Measurements from ENCODE around the gene CDC6.

CDC6 gene

DNA sequence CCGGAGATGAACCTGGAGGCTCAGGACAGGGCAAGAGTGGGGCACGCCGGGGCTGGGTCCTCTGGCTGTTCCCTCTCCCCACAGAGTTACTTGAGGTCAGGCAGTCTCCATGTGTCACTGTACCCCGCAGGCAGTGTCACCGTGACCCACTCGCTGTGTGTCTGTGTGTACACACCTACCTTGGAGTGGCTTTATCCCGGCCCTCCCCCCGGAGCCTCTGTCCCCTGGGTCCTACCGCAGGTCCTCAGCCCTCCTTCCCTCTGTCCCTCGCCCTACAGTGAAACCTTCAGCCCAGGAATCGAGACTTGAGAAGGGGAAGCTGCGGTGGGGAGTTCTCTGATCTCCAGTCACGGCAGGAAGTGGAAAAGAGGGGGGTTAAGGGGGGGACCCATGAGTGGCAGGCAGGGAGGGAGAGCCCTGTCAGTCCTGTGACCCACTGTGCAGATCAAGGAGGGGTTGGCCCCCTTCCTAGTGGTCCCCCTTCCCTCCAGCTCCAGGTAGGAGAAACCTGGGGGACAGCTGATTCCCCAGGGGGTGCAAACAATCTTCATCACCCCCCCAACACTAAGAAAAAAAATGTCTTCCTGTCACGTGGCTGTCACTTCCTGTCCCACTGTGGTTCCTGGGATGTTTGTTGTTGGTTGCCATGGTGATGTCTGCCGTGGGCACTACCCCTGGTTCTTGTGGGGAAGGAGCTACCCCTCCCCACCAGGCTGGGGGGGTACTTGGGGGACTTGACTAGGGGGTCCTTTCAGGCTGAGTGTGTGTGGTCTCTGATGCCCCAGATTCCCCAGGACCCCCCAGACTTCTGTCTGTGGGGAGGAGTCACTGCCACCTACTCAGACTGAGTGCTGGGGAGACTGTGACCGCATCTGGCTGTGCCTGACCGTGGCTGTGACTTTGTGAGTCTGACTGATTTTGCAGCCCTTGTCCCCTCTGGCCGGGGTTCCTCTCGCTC is 35.0 kb downstream of the CDC6 start:
- DNase-seq (ENCODE audit: low read depth in 2 of 2, low spot score in 1 of 2): peak; percentile 67 to 77

GRCh38 chr17:40323391-40324381 is 36.0 kb downstream of the CDC6 start:
- DNase-seq (ENCODE audit: low read depth in 2 of 2, low spot score in 1 of 2): peak; percentile 56 to 73

DNA sequence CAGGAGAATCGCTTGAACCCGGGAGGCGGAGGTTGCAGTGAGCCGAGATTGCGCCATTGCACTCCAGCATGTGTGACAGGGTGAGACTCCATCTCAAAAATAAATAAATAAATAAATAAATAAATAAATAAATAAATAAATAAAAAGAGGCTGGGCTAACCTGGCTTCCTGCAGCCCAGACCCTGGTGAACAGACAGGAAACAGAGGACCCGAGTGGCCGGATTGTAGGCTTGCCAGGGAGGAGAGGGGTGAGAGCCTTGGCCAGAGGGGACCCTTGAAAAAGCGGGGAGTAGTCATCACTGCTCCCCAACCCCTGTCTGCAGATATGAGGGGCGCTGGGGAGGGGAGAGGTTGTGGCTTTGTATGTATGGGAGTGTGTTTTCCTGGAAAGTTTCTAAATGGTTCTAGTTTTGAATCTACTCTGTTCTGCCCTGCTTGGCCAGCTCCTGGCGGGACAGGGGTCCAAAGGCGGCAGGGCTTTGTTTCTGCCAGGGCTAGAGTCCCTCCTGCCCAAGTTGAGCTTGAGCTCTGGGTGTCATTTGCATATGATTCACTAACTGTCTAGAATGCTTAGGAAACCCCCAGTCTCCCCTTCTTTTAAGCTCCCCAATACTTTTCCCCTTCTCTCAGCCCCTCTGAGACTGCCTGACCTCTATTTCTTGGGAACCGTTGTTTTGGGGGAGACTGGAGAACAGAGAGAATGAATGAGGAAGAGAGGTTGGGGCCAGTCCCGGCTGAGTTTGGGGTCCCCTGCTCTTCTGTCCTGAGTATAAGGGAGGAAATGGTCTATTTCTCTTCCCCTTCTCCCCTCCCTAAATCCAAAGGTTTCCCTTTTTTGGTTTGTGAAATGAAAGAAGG is 37.7 kb downstream of the CDC6 start:
- no peak for DNase-seq (ENCODE audit: low read depth in 2 of 2, low spot score in 1 of 2)

DNA sequence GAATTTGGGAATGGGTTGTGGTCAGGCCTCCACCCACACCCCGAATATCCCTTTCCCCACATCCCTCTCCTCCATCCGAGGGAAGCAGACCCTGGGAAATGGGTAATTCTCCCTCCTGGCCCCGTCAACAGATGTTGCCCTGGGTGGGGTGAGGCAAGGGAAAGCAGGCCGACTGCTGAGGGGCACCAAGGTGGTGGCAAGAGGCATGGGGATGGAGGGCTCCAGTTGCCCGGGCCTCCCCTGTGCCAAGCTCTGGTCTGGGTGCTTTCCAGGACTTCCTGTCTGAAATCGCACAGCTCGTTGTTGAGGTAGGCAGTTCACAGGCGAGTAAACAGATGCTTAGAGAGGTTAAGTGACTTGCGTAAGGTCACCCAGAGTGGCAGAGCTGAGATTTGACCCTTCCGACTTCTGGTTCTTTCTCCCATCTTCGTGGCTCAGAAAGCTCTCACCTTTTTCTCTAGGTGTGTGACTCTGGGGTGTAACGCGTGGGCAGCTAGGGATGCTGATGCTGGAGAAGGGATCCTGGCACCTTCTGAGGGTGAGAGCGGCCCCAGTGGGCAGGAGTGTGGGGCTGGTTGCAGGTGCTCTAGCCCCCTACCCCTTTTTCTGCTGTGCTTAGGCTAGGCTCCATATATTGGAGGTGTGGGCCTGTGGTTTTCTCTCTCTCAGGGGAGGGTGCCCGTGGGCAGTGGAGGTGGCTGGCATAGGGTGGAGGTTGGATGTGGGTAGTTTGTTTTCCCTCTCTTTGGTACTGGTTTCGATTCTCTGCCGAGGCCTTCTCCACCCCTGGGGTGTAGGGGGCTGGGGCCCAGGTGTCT is 38.5 kb downstream of the CDC6 start:
- DNase-seq (ENCODE audit: low read depth in 2 of 2, low spot score in 1 of 2): no peak

- no peak for DNase-seq (ENCODE audit: low read depth in 2 of 2, low spot score in 1 of 2)
Measured at GRCh38 chr17:40326832-40327199, 39.1 kb downstream of the CDC6 start.

DNA sequence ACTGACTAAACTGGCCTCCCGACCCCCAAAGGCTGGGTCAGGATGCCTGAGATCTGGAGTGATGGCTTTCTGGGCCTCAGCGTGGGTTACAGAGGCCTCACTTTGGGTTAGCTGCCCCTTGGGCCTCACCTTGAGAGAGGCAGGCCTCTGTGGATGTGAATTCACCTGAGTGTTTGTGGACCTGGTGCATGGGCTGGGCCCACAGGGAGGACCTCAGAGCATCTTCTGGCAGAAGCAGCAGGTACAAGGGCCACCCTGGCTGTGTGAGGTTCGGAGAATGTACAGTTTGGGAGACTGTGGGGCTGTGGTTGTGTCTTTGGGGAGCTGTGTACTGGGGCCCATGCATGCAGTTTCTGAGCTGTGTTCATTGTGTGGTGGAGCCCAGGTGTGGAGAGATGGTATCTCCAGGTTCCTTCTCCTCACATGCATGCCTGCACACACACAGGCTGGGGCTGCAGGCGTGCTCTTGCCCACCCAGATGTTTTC is 39.6 kb downstream of the CDC6 start:
- DNase-seq (ENCODE audit: low read depth in 2 of 2, low spot score in 1 of 2): no peak

GRCh38 chr17:40327735-40328385 is 40.2 kb downstream of the CDC6 start:
- DNase-seq (ENCODE audit: low read depth in 2 of 2, low spot score in 1 of 2): no peak

DNA sequence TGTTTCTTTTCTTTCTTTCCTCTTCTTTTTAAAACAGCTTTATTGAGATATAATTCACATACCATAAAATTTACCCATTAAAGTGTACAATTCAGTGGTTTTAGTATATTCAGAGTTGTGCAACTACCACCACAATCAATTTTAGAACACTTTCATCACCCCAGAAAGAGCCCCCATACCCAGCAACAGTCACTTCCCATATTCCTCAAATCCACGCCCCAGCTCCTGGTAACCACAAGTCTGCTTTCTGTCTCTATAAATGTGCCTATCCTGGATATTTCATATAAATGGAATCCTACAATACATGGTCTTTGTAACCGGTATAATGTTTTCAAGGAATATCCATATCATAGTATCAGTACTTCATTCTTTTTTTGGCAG is 40.7 kb downstream of the CDC6 start:
- DNase-seq (ENCODE audit: low read depth in 2 of 2, low spot score in 1 of 2): no peak

DNA sequence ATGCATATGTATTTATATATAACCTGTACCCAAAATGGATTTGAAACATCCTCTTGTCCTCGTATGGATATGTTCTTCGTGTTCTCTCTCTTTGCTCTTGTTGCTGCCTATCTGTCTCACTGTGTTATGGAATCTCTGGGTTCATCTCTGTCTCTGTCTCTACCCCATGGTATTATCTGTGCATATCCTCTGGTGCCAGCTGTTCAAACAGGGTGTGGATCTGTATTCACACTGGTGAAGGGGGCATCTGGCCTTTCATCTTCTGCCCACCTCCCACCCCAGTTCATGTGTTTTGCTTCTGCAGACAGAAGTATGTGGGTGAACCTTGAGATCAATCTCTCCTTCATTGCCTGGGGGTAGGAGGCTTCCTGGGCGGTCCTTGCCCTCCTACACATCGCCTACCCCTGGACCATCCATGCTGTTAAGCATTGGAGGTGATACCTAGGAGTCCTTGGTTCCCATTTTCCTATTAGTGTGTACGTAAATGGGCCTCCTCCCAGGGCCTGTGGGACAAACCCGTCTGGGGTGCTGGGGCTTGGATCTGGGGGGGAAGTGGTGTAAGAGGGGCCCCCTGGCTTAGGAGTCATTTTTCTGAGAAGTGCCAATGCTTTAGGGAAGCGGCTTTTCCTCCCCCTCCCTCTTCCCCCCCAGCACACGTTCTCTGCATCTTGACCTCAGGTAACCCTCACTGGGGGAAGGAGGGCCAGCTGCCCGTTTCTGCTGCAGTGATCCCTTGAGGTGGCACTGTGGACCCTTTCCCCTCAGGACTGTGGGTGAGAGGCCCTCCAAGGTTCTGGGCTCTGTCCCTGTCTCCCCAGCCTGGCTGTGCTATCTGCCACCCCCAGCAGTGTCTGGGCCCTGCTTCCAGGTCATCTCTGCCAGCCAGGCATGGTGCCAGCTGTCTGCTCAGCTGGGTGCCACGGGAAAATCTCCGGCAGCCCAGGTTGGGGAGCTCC is 42.4 kb downstream of the CDC6 start:
- no peak for DNase-seq (ENCODE audit: low read depth in 2 of 2, low spot score in 1 of 2)

DNA sequence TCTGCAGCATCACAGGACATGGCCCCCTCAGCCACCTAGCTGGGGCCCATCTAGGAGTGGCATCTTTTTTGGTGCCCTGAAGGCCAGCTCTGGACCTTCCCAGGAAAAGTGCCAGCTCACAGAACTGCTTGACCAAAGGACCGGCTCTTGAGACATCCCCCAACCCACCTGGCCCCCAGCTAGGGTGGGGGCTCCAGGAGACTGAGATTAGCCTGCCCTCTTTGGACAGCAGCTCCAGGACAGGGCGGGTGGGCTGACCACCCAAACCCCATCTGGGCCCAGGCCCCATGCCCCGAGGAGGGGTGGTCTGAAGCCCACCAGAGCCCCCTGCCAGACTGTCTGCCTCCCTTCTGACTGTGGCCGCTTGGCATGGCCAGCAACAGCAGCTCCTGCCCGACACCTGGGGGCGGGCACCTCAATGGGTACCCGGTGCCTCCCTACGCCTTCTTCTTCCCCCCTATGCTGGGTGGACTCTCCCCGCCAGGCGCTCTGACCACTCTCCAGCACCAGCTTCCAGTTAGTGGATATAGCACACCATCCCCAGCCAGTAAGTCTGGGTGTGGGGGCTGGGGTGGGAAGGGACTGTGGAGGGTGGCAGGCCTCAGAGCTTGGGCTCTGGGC is 43.3 kb downstream of the CDC6 start:
- no peak for DNase-seq (ENCODE audit: low read depth in 2 of 2, low spot score in 1 of 2)

- DNase-seq (ENCODE audit: low read depth in 2 of 2, low spot score in 1 of 2): no peak
Measured at GRCh38 chr17:40331743-40332641, 44.3 kb downstream of the CDC6 start.

DNA sequence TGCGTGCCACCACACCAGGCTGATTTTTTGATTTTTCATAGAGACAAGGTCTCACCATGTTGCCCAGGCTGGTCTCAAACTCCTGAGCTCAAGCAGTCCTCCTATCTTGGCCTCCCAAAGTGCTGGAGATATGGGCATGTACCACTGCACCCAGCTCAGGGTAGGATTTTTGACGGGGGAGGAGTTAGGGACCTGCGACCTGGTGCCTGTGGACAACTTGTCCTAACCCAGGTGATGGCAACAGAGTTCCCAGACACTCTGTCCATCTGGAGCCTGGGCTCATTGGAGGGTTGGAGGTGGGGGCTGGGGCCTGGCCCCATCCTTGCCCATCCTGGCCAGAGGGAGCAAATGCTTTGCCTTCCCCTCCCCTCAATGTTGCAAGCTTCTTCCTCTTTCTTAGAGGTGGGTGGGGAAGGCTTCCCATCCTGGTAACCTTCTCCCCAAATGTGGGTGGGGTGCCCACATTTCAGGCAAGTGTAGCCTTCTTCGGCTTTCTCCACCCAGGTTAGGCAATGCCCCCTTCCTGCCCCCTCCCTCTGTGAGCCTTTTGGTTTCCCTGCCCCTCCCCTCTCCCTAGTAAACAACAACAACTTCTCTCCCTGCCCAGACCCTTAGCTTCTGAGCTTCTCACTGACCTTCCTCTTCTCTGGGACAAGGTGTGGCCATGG is 46.2 kb downstream of the CDC6 start:
- DNase-seq (ENCODE audit: low read depth in 2 of 2, low spot score in 1 of 2): no peak

- DNase-seq (ENCODE audit: low read depth in 2 of 2, low spot score in 1 of 2): no peak
Measured at GRCh38 chr17:40335620-40336019, 47.9 kb downstream of the CDC6 start.

- DNase-seq (ENCODE audit: low read depth in 2 of 2, low spot score in 1 of 2): no peak
Measured at GRCh38 chr17:40337351-40337750, 49.7 kb downstream of the CDC6 start.

DNA sequence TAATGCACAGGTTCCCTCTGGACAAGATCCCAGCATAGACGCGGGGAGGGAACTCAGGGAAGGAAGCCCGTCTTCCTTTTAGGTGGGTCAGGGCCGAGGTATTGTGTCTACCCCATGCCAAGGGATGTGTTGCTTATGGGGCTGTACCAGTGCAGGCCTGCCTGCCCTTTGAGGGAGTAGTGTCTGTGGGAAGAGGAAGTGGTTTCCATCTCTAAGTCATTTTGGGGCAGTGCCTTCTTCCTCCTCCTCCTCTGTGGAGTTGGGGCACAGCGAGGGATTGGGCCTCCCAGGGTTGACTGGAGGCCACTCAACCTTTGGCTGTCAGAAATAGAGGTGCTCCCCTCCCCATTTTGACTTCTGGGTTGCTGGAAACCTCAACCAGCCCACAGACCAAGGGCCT is 50.4 kb downstream of the CDC6 start:
- no peak for DNase-seq (ENCODE audit: low read depth in 2 of 2, low spot score in 1 of 2)

GRCh38 chr17:40338941-40339649 is 51.4 kb downstream of the CDC6 start:
- no peak for DNase-seq (ENCODE audit: low read depth in 2 of 2, low spot score in 1 of 2)
